ENCODE results near the gene PRPF19. TPM values are rescaled to one million over a fixed set of nuclear protein-coding genes. Genes with fewer than 3 reads are reported as not detected.
A peak's percentile ranks its signal among the peaks of the same experiment; 100 is the strongest.

The PRPF19 gene
- total RNA-seq, 1 experiment from 2014 or later = 116 TPM

- TF ChIP-seq MXD4 (CRISPR knock-in tag; IDR thresholded peaks at IDR 0.05; ENCODE audit: borderline replicate concordance) (no peak), FOXK1 (CRISPR knock-in tag; IDR thresholded peaks at IDR 0.05) (peak; percentile 76; the same call in 1 of the 2 replicates), PREB (CRISPR knock-in tag; IDR thresholded peaks at IDR 0.05; ENCODE audit: borderline replicate concordance) (no peak), SMAD4 (CRISPR knock-in tag; IDR thresholded peaks at IDR 0.05) (no peak), HMGA2 (CRISPR knock-in tag; IDR thresholded peaks at IDR 0.05) (no peak), E2F4 (CRISPR knock-in tag; IDR thresholded peaks at IDR 0.05; ENCODE audit: borderline replicate concordance, low read depth) (no peak), ZNF416 (CRISPR knock-in tag; IDR thresholded peaks at IDR 0.05) (peak; percentile 10; the same call in 1 of the 2 replicates), JUN (CRISPR knock-in tag; IDR thresholded peaks at IDR 0.05) (no peak), SOX15 (CRISPR knock-in tag; IDR thresholded peaks at IDR 0.05) (no peak), ZNF425 (CRISPR knock-in tag; conservative IDR thresholded peaks at IDR 0.05) (no peak), ZNF232 (CRISPR knock-in tag; IDR thresholded peaks at IDR 0.05) (no peak), ZSCAN18 (CRISPR knock-in tag; IDR thresholded peaks at IDR 0.05) (no peak), NFE2L1 (CRISPR knock-in tag; IDR thresholded peaks at IDR 0.05) (no peak), ZNF512 (CRISPR knock-in tag; IDR thresholded peaks at IDR 0.05; ENCODE audit: borderline replicate concordance) (no peak), TCF7 (CRISPR knock-in tag; IDR thresholded peaks at IDR 0.05; ENCODE audit: low read depth) (no peak), ZMAT4 (CRISPR knock-in tag; IDR thresholded peaks at IDR 0.05) (no peak), MYBL2 (CRISPR knock-in tag; IDR thresholded peaks at IDR 0.05) (0 out of 2 replicates have a peak, but pooled peaks have one; percentile 33), SMAD3 (CRISPR knock-in tag; IDR thresholded peaks at IDR 0.05; ENCODE audit: borderline replicate concordance) (no peak), USF2 (CRISPR knock-in tag; IDR thresholded peaks at IDR 0.05) (peak; percentile 82), USF1 (CRISPR knock-in tag; IDR thresholded peaks at IDR 0.05) (peak; percentile 71), IRF1 (CRISPR knock-in tag; IDR thresholded peaks at IDR 0.05) (0 out of 2 replicates have a peak, but pooled peaks have one; percentile 20), ATF3 (CRISPR knock-in tag; conservative IDR thresholded peaks at IDR 0.05) (no peak), ZNF263 (CRISPR knock-in tag; IDR thresholded peaks at IDR 0.05; ENCODE audit: low read depth) (no peak), TEAD4 (CRISPR knock-in tag; IDR thresholded peaks at IDR 0.05) (no peak), RORB (CRISPR knock-in tag; IDR thresholded peaks at IDR 0.05) (no peak), ERG (CRISPR knock-in tag; IDR thresholded peaks at IDR 0.05) (no peak), CBFB (CRISPR knock-in tag; IDR thresholded peaks at IDR 0.05; ENCODE audit: low read depth) (no peak)
Observed at GRCh38 chr11:60924110-60924905, 17.9 kb upstream of the PRPF19 start, which contains the start of gene TMEM132A (continued).
